ENCODE data around the gene TOM1. TPM values are rescaled to one million over a fixed set of nuclear protein-coding genes. Genes with fewer than 3 reads are reported as not detected.

Gene TOM1
- total and polyA plus RNA-seq, 2 donors (not counting 1 experiment from before 2014, with no cell fraction given): 25.3 to 53.2 TPM

DNA sequence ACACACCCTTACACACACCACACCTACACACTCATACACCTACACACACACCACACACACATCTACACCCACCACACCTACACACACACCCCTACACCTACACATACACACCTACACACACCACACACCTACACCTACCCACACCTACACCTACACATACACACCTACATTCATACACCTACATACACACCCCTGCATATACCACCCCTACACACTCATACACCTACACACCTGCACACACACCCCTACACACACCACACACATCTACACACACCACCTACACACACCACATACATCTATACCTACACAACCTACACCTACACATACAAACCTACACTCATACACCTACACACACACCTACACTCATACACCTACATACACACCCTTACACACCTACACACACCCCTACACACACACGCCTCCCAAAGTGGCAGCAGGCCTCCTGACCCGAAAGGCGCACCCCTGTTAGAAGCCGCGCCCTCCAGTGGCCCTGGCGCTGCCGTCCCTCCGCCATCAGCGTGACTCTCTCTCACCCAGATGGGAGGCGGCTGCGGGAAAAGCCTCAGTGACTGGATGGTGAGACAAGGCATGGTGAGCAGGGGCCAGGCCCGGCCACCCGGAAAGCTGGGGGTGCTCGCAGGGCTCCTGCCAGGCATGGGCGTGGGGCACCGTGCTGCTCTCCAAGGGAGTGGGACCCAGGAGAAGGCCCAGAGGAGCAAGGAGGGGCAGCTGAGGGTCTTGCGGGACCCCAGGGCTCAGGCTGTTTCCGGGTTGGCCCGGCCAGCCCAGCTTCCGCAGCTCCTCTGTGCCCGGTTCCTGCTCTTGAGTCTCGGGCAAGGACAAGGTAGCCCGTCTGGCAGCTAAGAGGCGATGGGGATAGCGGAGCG is 44.2 kb downstream of the TOM1 start:
- Histone ChIP-seq H3K27me3 (replicated peaks in 1 of 4; ENCODE audit: control extremely low read depth in 1 of 4, control insufficient read depth in 3 of 4, insufficient read depth in 4 of 4, low read length in 3 of 4) (no peaks in the 10 kb centered on the region), H2AFZ (ENCODE audit: insufficient read depth, low read depth, low read length, poor library complexity, severe bottlenecking) (no peak overlapping the region), H3K9me3 (ENCODE audit: control extremely low read depth in 1 of 3, control insufficient read depth in 2 of 3, insufficient read depth in 1 of 3, low read length in 2 of 3) (no peaks in the 10 kb centered on the region), H3K36me3 (replicated peaks in 1 of 2; ENCODE audit: control extremely low read depth in 1 of 2, control insufficient read depth in 1 of 2, extremely low read depth in 1 of 2, insufficient read depth in 2 of 2, low read length in 1 of 2) (peaks cover 0 to 17% of the 10 kb centered on the region in 2 experiments), H3K4me3 (ENCODE audit: control extremely low read depth in 1 of 5, extremely low read depth in 1 of 5, insufficient read depth in 1 of 5, low read depth in 2 of 5, low read length in 4 of 5) (no peak overlapping the region), H3K79me2 (ENCODE audit: control insufficient read depth, insufficient read depth, low read length) (no peaks in the 10 kb centered on the region), H4K20me1 (ENCODE audit: control insufficient read depth, insufficient read depth, low read length, poor library complexity, severe bottlenecking) (no peaks in the 10 kb centered on the region), H3K4me1 (ENCODE audit: control insufficient read depth in 2 of 2, insufficient read depth in 2 of 2, low read length in 2 of 2) (peaks cover 0 to 6% of the 10 kb centered on the region in 2 donors), H3K9ac (ENCODE audit: low read length) (no peak overlapping the region), H3K27ac (ENCODE audit: low read length in 2 of 2) (no peak overlapping the region), H3K4me2 (replicated peaks; ENCODE audit: low read depth, low read length, poor library complexity, severe bottlenecking) (no peak overlapping the region)
- 99% methylated on average over 20 of the region's 26 CpGs for WGBS (ENCODE audit: insufficient coverage)
- no peak overlapping the region for H3K27ac Mint-ChIP-seq
- ATAC-seq (ENCODE audit: low read depth) (no peak), DNase-seq (no peak)
- H3K27me3 Mint-ChIP-seq: no peaks in the 10 kb centered on the region
- ChIA-PET CTCF (interaction anchor here (0.9 to 1.2 kb wide), 2 partner anchors 87 to 236 kb away, joined by 3 read pairs; no protein-coding TSS in a partner anchor), POLR2A (interaction anchor here (0.6 kb wide), 1 partner anchor 51 kb away, joined by 17 read pairs; no protein-coding TSS in a partner anchor)
- peaks cover 17% of the 10 kb centered on the region for H3K4me1 Mint-ChIP-seq
- intact Hi-C loops (cut with micrococcal nuclease): no loop called here
- no peak overlapping the region for H3K4me3 Mint-ChIP-seq
- H3K9me3 Mint-ChIP-seq (ENCODE audit: insufficient read depth): no peaks in the 10 kb centered on the region
- TF ChIP-seq, protein P1, sequence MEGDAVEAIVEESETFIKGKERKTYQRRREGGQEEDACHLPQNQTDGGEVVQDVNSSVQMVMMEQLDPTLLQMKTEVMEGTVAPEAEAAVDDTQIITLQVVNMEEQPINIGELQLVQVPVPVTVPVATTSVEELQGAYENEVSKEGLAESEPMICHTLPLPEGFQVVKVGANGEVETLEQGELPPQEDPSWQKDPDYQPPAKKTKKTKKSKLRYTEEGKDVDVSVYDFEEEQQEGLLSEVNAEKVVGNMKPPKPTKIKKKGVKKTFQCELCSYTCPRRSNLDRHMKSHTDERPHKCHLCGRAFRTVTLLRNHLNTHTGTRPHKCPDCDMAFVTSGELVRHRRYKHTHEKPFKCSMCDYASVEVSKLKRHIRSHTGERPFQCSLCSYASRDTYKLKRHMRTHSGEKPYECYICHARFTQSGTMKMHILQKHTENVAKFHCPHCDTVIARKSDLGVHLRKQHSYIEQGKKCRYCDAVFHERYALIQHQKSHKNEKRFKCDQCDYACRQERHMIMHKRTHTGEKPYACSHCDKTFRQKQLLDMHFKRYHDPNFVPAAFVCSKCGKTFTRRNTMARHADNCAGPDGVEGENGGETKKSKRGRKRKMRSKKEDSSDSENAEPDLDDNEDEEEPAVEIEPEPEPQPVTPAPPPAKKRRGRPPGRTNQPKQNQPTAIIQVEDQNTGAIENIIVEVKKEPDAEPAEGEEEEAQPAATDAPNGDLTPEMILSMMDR (IDR thresholded peaks at IDR 0.05): no peak
- no peak for TF ChIP-seq EZH2 (IDR thresholded peaks at IDR 0.05; ENCODE audit: borderline replicate concordance, insufficient read depth, low read depth, low read length, poor library complexity, severe bottlenecking)

All from B cell (primary cell).